OCI-LY7 (cell line): ENCODE results near the gene ZCCHC13.

Experiments used
- CTCF ChIP-seq: fragments of 200-600 bp; sonication (generic); conservative IDR thresholded peaks from 2 replicates; pipeline ENCODE4 v1.5.1; 2014; ENCODE audit warnings: mild to moderate bottlenecking, antibody characterized with exemption, low read length, moderate library complexity, mixed read lengths
- EZH2phosphoT487 ChIP-seq: fragments of 200-600 bp; sonication (generic); IDR thresholded peaks from 2 replicates; pipeline ENCODE4 v1.6.1; 2018; ENCODE audit warnings: low read depth, borderline replicate concordance, mild to moderate bottlenecking, mixed run types, antibody characterized with exemption, low read length, moderate library complexity, mixed read lengths

- no peak for TF ChIP-seq CTCF
- TF ChIP-seq EZH2phosphoT487 = no peak
Observed at GRCh38 chrX:74353984-74354383, 50.0 kb downstream of the ZCCHC13 start.
